Pancreas (tissue), 10 donors: ENCODE data around the gene TEX11. TPM values are rescaled to one million over a fixed set of nuclear protein-coding genes. Genes with fewer than 3 reads are reported as not detected.
"Not testable (repeated sequence)": the region's sequence is repeated elsewhere in the genome, so short reads cannot be mapped to it uniquely, and the experiment has no call there.

Source experiments
- ATAC-seq, 4 donors: fragments of 200-7000 bp; cut with Tn5 transposase; one replicate each; pipeline versions ENCODE4 v1.8.0 to v1.9.1; 2020; ENCODE audit warnings: mild to moderate bottlenecking in 4 of 4, moderate library complexity in 4 of 4
- DNase-seq, 6 donors: peaks; one replicate each; pipeline ENCODE4 v3.0.0-alpha.2; 2020
- FAIRE-seq: peaks from 2 replicates; lab custom pipeline; 2012; peaks lifted over from hg19 to GRCh38; lab: Jason Lieb, UNC
- H3K27ac ChIP-seq, 4 donors: fragments of 200-600 bp; sonication (generic); 1 replicate in 3 of 4; 2 replicates in 1 of 4; pipeline versions ENCODE4 v1.5.0 to v1.8.0; 2020
- H3K27me3 ChIP-seq, 4 donors: fragments of 200-600 bp; one replicate each; pipeline ENCODE4 v1.8.0; 2021
- H3K36me3 ChIP-seq, 3 donors: fragments of 200-600 bp; sonication (generic) in 1 of 3; one replicate each; pipeline versions ENCODE4 v1.5.0 to v1.8.0; 2020 to 2021
- H3K4me1 ChIP-seq, 3 donors: fragments of 200-600 bp; one replicate each; pipeline ENCODE4 v1.8.0; 2021
- H3K4me3 ChIP-seq, 4 donors: fragments of 200-600 bp; sonication (generic) in 2 of 4; one replicate each; pipeline versions ENCODE4 v1.5.0 to v1.8.0; 2020 to 2021
- H3K9me3 ChIP-seq, 4 donors: fragments of 200-600 bp; one replicate each; pipeline ENCODE4 v1.8.0; 2021
- CTCF ChIP-seq, 4 donors: fragments of 200-600 bp; sonication (generic) in 3 of 4; IDR thresholded peaks; one replicate each; pipeline versions ENCODE4 v1.5.0 to v1.8.0; 2021; ENCODE audit warnings: antibody characterized with exemption in 4 of 4
- whole genome bisulfite sequencing, 2 donors: extraction: QIAGEN DNeasy Blood & Tissue Kit; methylation state at CpG; one replicate each; pipeline ENCODE4 v1.1.7; 2013; 5-methylcytosine and 5-hydroxymethylcytosine counted together
- intact Hi-C, 3 donors: fragments of 100-400 bp; cut with DNase I; formaldehyde crosslinking; loops; one replicate each; pipeline versions ENCODE4 v1.11.1 to v1.14.2; 2022
- polyA plus RNA-seq, 2 donors: library from polyadenylated mRNA; stranded (reverse); fragments of 200-250 nt; gene quantifications; one replicate each; pipeline ENCODE4 v1.2.3, GENCODE V29; 2013
- total RNA-seq, 6 donors: library from RNA; stranded (reverse); fragmentation: NEBNext Ultra II Directional in 4 of 6; extraction: Animal tissue kit (Norgen Biotek cat#: 25700) in 4 of 6; gene quantifications; one replicate each; pipeline versions ENCODE4 v1.2.1 to v1.2.4, GENCODE V29; 2021 to 2023
- donor health status: healthy with polysubstance abuse.
- donor health status: DM: no; HTN: no; CAD: no; lungs with moderate emphysema.
- donor health status: DM: no; HTN: no; CAD: no.
- donor health status: control.
- donor health status: control.
- donor health status: Bipolar disorder and iron deficiency.
- donor health status: DM: yes; HTN: yes; CAD: no.
- donor health status: DM: no; HTN: no; CAD: no.
- donor health status: DM: no; HTN: no; CAD: no.
- donor health status: DM: yes; HTN: yes; CAD: no.

The TEX11 gene
- total and polyA plus RNA-seq, 8 donors = 0.75 to 9.0 (median 3.5) TPM

DNA sequence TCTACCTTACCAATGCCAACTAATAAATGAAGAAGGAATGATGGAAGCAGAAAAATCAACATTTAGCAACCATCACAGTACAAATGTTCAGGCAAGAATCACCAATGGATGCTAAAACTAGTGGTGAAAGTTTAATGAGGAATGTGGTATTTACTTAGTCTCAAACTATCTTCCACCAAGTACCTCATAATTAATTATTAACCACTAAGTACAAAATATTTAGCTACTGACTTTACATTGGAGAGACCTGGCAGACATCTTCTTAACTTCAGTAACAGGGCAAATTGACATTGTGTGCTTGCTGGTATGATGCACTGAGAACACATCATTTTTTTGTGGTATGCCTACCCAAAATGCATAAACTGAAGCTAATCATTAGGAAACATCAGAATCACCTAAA is 381.5 kb downstream of the TEX11 start:
- no peak for DNase-seq
- Histone ChIP-seq H3K27me3 (no peaks in the 10 kb centered on the region), H3K36me3 (no peaks in the 10 kb centered on the region), H3K9me3 (no peaks in the 10 kb centered on the region), H3K4me3 (no peak overlapping the region), H3K4me1 (peaks cover 9 to 21% (median 16%) of the 10 kb centered on the region in 3 donors), H3K27ac (peak overlapping the region in 2 of 4 donors; percentile 3 to 27)
- peak in 3 of 4 donors; percentile 6 to 40 (median 32) for ATAC-seq
- intact Hi-C loops = no loop called here
- TF ChIP-seq CTCF (IDR thresholded peaks at IDR 0.05) = no peak
- FAIRE-seq = no peak

DNA sequence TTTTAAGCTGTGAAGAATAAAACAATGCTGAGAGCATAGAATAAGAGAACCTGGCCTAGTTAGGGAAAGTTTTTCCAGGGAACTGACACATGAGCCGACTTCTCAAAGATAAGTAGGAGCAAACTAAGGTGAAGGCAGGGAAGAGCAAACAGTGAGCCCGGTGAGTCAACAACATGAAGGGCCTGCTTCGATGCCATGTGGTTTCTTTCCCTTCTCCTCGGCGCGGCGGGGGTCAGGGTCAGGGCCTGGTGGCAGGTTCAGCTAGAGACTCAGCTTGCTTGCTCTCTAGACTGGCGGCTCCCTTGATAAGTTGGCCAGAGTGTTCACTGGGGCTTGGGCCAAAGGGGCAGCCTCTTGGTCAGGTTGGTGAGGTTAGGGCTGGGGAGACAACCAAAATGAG is 382.8 kb downstream of the TEX11 start:
- peak; percentile 88 to 96 (median 92) for DNase-seq
- no peak for TF ChIP-seq CTCF (IDR thresholded peaks at IDR 0.05)

DNA sequence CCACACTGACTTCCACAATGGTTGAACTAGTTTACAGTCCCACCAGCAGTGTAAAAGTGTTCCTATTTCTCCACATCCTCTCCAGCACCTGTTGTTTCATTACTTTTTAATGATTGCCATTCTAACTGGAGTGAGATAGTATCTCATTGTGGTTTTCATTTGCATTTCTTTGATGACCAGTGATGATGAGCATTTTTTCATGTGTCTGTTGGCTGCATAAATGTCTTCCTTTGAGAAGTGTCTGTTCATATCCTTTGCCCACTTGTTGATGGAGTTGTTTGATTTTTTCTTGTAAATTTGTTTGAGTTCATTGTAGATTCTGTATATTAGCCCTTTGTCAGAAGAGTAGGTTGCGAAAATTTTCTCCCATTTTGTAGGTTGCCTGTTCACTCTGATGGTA is 392.8 kb downstream of the TEX11 start:
- ATAC-seq, H3K4me1 ChIP-seq, H3K4me3 ChIP-seq, H3K9me3 ChIP-seq, DNase-seq, H3K36me3 ChIP-seq, H3K27me3 ChIP-seq, H3K27ac ChIP-seq, intact Hi-C loops, FAIRE-seq: not testable (repeated sequence)
- 79 to 100% methylated on average over 1 of the region's 1 CpG for WGBS, 2 donors

More for the DNA sequence above, 382.8 kb downstream of the TEX11 start:
- intact Hi-C loops = no loop called here
- H3K27ac ChIP-seq = peak overlapping the region in 3 of 4 donors; percentile 24 to 65 (median 43)
- 17 to 20% methylated on average over 8 of the region's 8 CpGs for WGBS, 2 donors
- no peak overlapping the region for H3K4me3 ChIP-seq
- no peaks in the 10 kb centered on the region for H3K36me3 ChIP-seq
- H3K9me3 ChIP-seq = no peaks in the 10 kb centered on the region
- peaks cover 9 to 21% (median 16%) of the 10 kb centered on the region in 3 donors for H3K4me1 ChIP-seq
- H3K27me3 ChIP-seq = no peaks in the 10 kb centered on the region
- ATAC-seq = peak; percentile 95 to 99 (median 98)
- FAIRE-seq = no peak

GRCh38 chrX:70515270-70515669 is 393.2 kb downstream of the TEX11 start:
- intact Hi-C loops, ATAC-seq, DNase-seq, FAIRE-seq, H3K36me3 ChIP-seq, H3K4me1 ChIP-seq, H3K27me3 ChIP-seq, H3K9me3 ChIP-seq, H3K27ac ChIP-seq, H3K4me3 ChIP-seq: not testable (repeated sequence)
- WGBS, 2 donors = 87 to 100% methylated on average over 4 of the region's 4 CpGs

DNA sequence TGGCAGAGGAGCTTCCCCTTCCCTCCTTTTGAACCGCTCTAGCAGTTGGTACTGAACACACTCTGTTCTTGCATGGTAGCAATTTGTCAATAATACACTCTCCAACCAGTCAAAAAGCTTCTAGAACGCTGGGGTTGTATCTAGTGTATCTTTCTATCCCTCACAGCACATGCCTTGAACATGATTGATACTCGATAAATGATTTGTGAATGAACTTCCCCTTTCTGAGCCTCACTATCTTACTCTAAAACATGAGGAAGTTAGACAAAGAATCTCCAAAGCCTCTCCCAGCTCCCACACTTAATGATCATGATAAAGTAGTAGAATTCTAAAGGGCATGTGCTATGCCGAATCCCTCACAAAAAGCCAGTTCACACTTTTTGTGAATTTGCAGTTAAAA is 399.4 kb downstream of the TEX11 start:
- no peak for TF ChIP-seq CTCF (IDR thresholded peaks at IDR 0.05)
- intact Hi-C loops = no loop called here

DNA sequence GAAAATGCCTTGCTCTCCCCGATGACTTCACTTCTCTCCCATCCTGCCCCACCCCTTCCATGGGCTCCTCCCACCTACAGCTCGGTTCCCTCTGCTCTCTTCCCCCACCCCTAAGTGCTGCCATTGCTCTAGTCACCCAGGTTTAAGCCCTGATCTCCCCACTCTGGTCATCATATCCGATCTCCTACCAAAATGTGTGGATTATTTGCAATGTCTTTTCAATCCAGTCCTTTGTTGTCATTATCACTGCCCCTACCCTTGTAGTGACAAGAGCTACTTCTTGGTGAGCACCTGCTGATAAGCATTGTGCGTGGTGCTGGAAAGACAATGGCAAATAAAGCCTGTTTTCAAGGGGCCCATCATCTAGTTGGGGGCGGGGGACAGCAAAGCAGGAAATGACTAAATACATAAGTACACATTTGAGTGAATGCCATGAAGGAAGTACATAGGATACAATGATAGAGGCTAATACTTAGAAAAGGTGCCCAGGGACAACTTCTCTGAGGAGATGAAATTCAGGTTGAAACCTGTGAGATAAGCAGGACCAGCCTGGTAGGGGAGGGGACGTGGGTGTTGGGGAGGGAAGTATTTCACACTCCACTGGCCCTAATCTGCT is 400.1 kb downstream of the TEX11 start:
- Histone ChIP-seq H3K4me1 (no peaks in the 10 kb centered on the region), H3K27ac (peak overlapping the region in 1 of 4 donors; percentile 4), H3K4me3 (no peak overlapping the region), H3K9me3 (no peaks in the 10 kb centered on the region), H3K36me3 (no peaks in the 10 kb centered on the region), H3K27me3 (no peaks in the 10 kb centered on the region)
- TF ChIP-seq CTCF (IDR thresholded peaks at IDR 0.05) = no peak
- WGBS, 2 donors = 37 to 44% methylated on average over 6 of the region's 6 CpGs
- intact Hi-C loops = no loop called here
- FAIRE-seq = no peak
- ATAC-seq = peak; percentile 30 to 49 (median 40)
- DNase-seq = no peak

More for the DNA sequence above, 399.4 kb downstream of the TEX11 start:
- Histone ChIP-seq H3K4me3 (no peak overlapping the region), H3K9me3 (no peaks in the 10 kb centered on the region), H3K4me1 (no peaks in the 10 kb centered on the region), H3K36me3 (no peaks in the 10 kb centered on the region), H3K27me3 (no peaks in the 10 kb centered on the region), H3K27ac (no peak overlapping the region)
- ATAC-seq = no peak
- no peak for DNase-seq
- FAIRE-seq = no peak
- 57 to 58% methylated on average over 4 of the region's 4 CpGs for WGBS, 2 donors
